ENCODE results near the gene QRICH2.
"Not testable (repeated sequence)": the region's sequence is repeated elsewhere in the genome, so short reads cannot be mapped to it uniquely, and the experiment has no call there.

The QRICH2 gene

GRCh38 chr17:76331083-76331482 lies 23.0 kb upstream of the QRICH2 start:
- no peak for DNase-seq (ENCODE audit: low read depth, low spot score)

- DNase-seq (ENCODE audit: low read depth, low spot score), result no peak
These were observed 21.6 kb upstream of the QRICH2 start for GRCh38 chr17:76329664-76330063.

- no peak for DNase-seq (ENCODE audit: low read depth, low spot score)
These were observed 19.6 kb upstream of the QRICH2 start for GRCh38 chr17:76327696-76328095.

- DNase-seq (ENCODE audit: low read depth, low spot score), result no peak
These were observed 18.2 kb upstream of the QRICH2 start for GRCh38 chr17:76326306-76326705.

GRCh38 chr17:76318586-76318985 lies 10.5 kb upstream of the QRICH2 start:
- no peak for DNase-seq (ENCODE audit: low read depth, low spot score)

GRCh38 chr17:76317535-76317934 lies 9.5 kb upstream of the QRICH2 start:
- no peak for DNase-seq (ENCODE audit: low read depth, low spot score)

- no peak for DNase-seq (ENCODE audit: low read depth, low spot score)
These were observed 6.5 kb upstream of the QRICH2 start for GRCh38 chr17:76314392-76315227.

GRCh38 chr17:76312735-76313134 lies 4.7 kb upstream of the QRICH2 start:
- no peak for DNase-seq (ENCODE audit: low read depth, low spot score)

GRCh38 chr17:76309461-76309860 lies 1.4 kb upstream of the QRICH2 start:
- no peak for DNase-seq (ENCODE audit: low read depth, low spot score)

GRCh38 chr17:76307299-76307965 lies 644 bp downstream of the QRICH2 start:
- DNase-seq (ENCODE audit: low read depth, low spot score), result no peak

- not testable (repeated sequence) for DNase-seq (ENCODE audit: low read depth, low spot score)
These were observed 3.0 kb downstream of the QRICH2 start for GRCh38 chr17:76305135-76305454.

- no peak for DNase-seq (ENCODE audit: low read depth, low spot score)
These were observed 3.6 kb downstream of the QRICH2 start for GRCh38 chr17:76304226-76305134.

GRCh38 chr17:76297436-76297835 lies 10.6 kb downstream of the QRICH2 start:
- no peak for DNase-seq (ENCODE audit: low read depth, low spot score)

- DNase-seq (ENCODE audit: low read depth, low spot score), result no peak
These were observed 11.2 kb downstream of the QRICH2 start for GRCh38 chr17:76296889-76297288.

GRCh38 chr17:76296186-76296585 lies 11.9 kb downstream of the QRICH2 start:
- DNase-seq (ENCODE audit: low read depth, low spot score), result no peak

- DNase-seq (ENCODE audit: low read depth, low spot score), result no peak
These were observed 15.0 kb downstream of the QRICH2 start for GRCh38 chr17:76293106-76293505.

- DNase-seq (ENCODE audit: low read depth, low spot score), result no peak
These were observed 15.5 kb downstream of the QRICH2 start for GRCh38 chr17:76292567-76292966.

GRCh38 chr17:76281573-76282371 lies 26.3 kb downstream of the QRICH2 start:
- no peak for DNase-seq (ENCODE audit: low read depth, low spot score)

GRCh38 chr17:76280650-76281049 lies 27.4 kb downstream of the QRICH2 start:
- DNase-seq (ENCODE audit: low read depth, low spot score), result no peak

GRCh38 chr17:76279742-76280287 lies 28.3 kb downstream of the QRICH2 start:
- no peak for DNase-seq (ENCODE audit: low read depth, low spot score)
